H9 (cell line): ENCODE measurements around the gene MRPL37. TPM values are rescaled to one million over a fixed set of nuclear protein-coding genes. Genes with fewer than 3 reads are reported as not detected.

Experiments
- DNase-seq: peaks from one replicate; pipeline ENCODE4 v3.0.0-alpha.2; 2017
- H2AFZ ChIP-seq: one replicate; pipeline ENCODE4 v1.6.1; 2013; ENCODE audit warnings: mild to moderate bottlenecking, low read length, control low read depth, moderate library complexity
- H2AK5ac ChIP-seq: 2 replicates; pipeline ENCODE4 v1.6.1; 2013; ENCODE audit warnings: low read length, control low read depth, mixed read lengths; ENCODE audit not compliant: insufficient read length
- H2BK120ac ChIP-seq: one replicate; pipeline ENCODE4 v1.6.1; 2013; ENCODE audit warnings: low read depth, mild to moderate bottlenecking, low read length, control low read depth, inconsistent platforms; ENCODE audit not compliant: poor library complexity, severe bottlenecking
- H2BK12ac ChIP-seq: 2 replicates; pipeline ENCODE4 v1.6.1; 2013; ENCODE audit warnings: low read length, control low read depth, mixed read lengths, low read depth; ENCODE audit not compliant: insufficient read length
- H2BK15ac ChIP-seq: 2 replicates; pipeline ENCODE4 v1.6.1; 2013; ENCODE audit warnings: low read depth, low read length, control low read depth
- H2BK20ac ChIP-seq: one replicate; pipeline ENCODE4 v1.6.1; 2013; ENCODE audit warnings: low read depth, mild to moderate bottlenecking, low read length, control low read depth, inconsistent platforms; ENCODE audit not compliant: poor library complexity, severe bottlenecking
- H2BK5ac ChIP-seq: 2 replicates; pipeline ENCODE4 v1.6.1; 2013; ENCODE audit warnings: low read length, control low read depth, mixed read lengths; ENCODE audit not compliant: insufficient read length
- H3K14ac ChIP-seq: 2 replicates; pipeline ENCODE4 v1.6.1; 2013; ENCODE audit warnings: low read length, control low read depth; ENCODE audit not compliant: insufficient read depth
- H3K18ac ChIP-seq: 2 replicates; pipeline ENCODE4 v1.6.1; 2013; ENCODE audit warnings: low read depth, mild to moderate bottlenecking, mixed read lengths, low read length, control low read depth; ENCODE audit not compliant: insufficient read length
- H3K23ac ChIP-seq: 2 replicates; pipeline ENCODE4 v1.6.1; 2013; ENCODE audit warnings: low read length, control low read depth, mixed read lengths, low read depth; ENCODE audit not compliant: insufficient read length
- H3K23me2 ChIP-seq: 2 replicates; pipeline ENCODE4 v1.6.1; 2013; ENCODE audit warnings: low read depth, mild to moderate bottlenecking, mixed read lengths, low read length, control low read depth; ENCODE audit not compliant: insufficient read length, poor library complexity, severe bottlenecking
- H3K27ac ChIP-seq: 2 replicates; pipeline ENCODE4 v1.5.1; 2013; ENCODE audit warnings: low read length, control low read depth, mixed read lengths, low read depth; ENCODE audit not compliant: insufficient read length
- H3K27me3 ChIP-seq: 2 replicates; pipeline ENCODE4 v1.6.1; 2013; ENCODE audit warnings: low read length, control low read depth, inconsistent platforms; ENCODE audit not compliant: insufficient read depth
- H3K4ac ChIP-seq: 2 replicates; pipeline ENCODE4 v1.6.1; 2013; ENCODE audit warnings: low read depth, mild to moderate bottlenecking, control low read depth, inconsistent platforms, low read length, moderate library complexity
- H3K4me1 ChIP-seq: 2 replicates; pipeline ENCODE4 v1.6.1; 2013; ENCODE audit warnings: low read length, control low read depth, inconsistent platforms; ENCODE audit not compliant: insufficient read depth
- H3K4me2 ChIP-seq: 2 replicates; pipeline ENCODE4 v1.6.1; 2013; ENCODE audit warnings: low read length, control low read depth, mixed read lengths; ENCODE audit not compliant: insufficient read length, insufficient read depth
- H3K56ac ChIP-seq: 2 replicates; pipeline ENCODE4 v1.6.1; 2013; ENCODE audit warnings: low read depth, mild to moderate bottlenecking, mixed read lengths, low read length, control low read depth; ENCODE audit not compliant: insufficient read length
- H3K79me1 ChIP-seq: 2 replicates; pipeline ENCODE4 v1.6.1; 2013; ENCODE audit warnings: low read depth, mild to moderate bottlenecking, moderate library complexity, low read length, control low read depth, inconsistent platforms; ENCODE audit not compliant: insufficient read depth, poor library complexity, severe bottlenecking
- H3K79me2 ChIP-seq: 2 replicates; pipeline ENCODE4 v1.6.1; 2013; ENCODE audit warnings: low read length, control low read depth, inconsistent platforms; ENCODE audit not compliant: insufficient read depth
- H3K9ac ChIP-seq: 2 replicates; pipeline ENCODE4 v1.6.1; 2013; ENCODE audit warnings: low read length, control low read depth, mixed read lengths; ENCODE audit not compliant: insufficient read length; ENCODE audit errors: extremely low read depth
- H3K9me3 ChIP-seq: one replicate; pipeline ENCODE4 v1.6.1; 2013; ENCODE audit warnings: low read depth, low read length, inconsistent platforms; ENCODE audit not compliant: control insufficient read depth
- H3T11ph ChIP-seq: one replicate; pipeline ENCODE4 v1.6.1; 2013; ENCODE audit warnings: mild to moderate bottlenecking, low read length, control low read depth, inconsistent platforms
- H4K20me1 ChIP-seq: one replicate; pipeline ENCODE4 v1.6.1; 2013; ENCODE audit not compliant: control insufficient read depth, insufficient read length, insufficient read depth
- H4K5ac ChIP-seq: 2 replicates; pipeline ENCODE4 v1.6.1; 2013; ENCODE audit warnings: low read depth, mild to moderate bottlenecking, mixed read lengths, low read length, control low read depth; ENCODE audit not compliant: insufficient read length
- H4K8ac ChIP-seq: replicated peaks from 2 replicates; pipeline ENCODE4 v1.6.1; 2013; ENCODE audit warnings: low read length, control low read depth, mixed read lengths, low read depth; ENCODE audit not compliant: insufficient read length
- H4K91ac ChIP-seq: 2 replicates; pipeline ENCODE4 v1.6.1; 2013; ENCODE audit warnings: low read depth, mild to moderate bottlenecking, moderate library complexity, mixed read lengths, low read length, control low read depth; ENCODE audit not compliant: insufficient read length
- H3K27ac Mint-ChIP-seq, 3 experiments: 2 replicates in 2 of 3; 3 replicates in 1 of 3; pipeline ENCODE4 v1.8.0; 2020 to 2021; ENCODE audit warnings: mixed read lengths in 3 of 3, mild to moderate bottlenecking in 1 of 3, moderate library complexity in 1 of 3
- H3K27me3 Mint-ChIP-seq: 2 replicates; pipeline ENCODE4 v1.8.0; 2021; ENCODE audit warnings: low read depth, mild to moderate bottlenecking, moderate library complexity, mixed read lengths
- H3K36me3 Mint-ChIP-seq, 3 experiments: 2 replicates in 2 of 3; 3 replicates in 1 of 3; pipeline ENCODE4 v1.8.0; 2020 to 2021; ENCODE audit warnings: low read depth in 3 of 3, mixed read lengths in 3 of 3; ENCODE audit not compliant: insufficient read depth in 1 of 3
- H3K4me1 Mint-ChIP-seq, 2 experiments: 2 replicates each; pipeline ENCODE4 v1.8.0; 2020; ENCODE audit warnings: mixed read lengths in 2 of 2
- H3K4me3 Mint-ChIP-seq, 2 experiments: 2 replicates in 1 of 2; 3 replicates in 1 of 2; pipeline ENCODE4 v1.8.0; 2020 to 2021; ENCODE audit warnings: mild to moderate bottlenecking in 2 of 2, mixed read lengths in 2 of 2, moderate library complexity in 1 of 2
- H3K9me3 Mint-ChIP-seq, 2 experiments: 2 replicates in 1 of 2; 3 replicates in 1 of 2; pipeline ENCODE4 v1.8.0; 2020; ENCODE audit warnings: mild to moderate bottlenecking in 2 of 2, mixed read lengths in 2 of 2, moderate library complexity in 1 of 2
- WGBS: extraction: QIAGEN DNeasy Blood & Tissue Kit; methylation state at CpG from one replicate; pipeline ENCODE4 v1.1.7; 2013; ENCODE audit warnings: missing lambda C conversion rate, low lambda C conversion rate, mixed read lengths; ENCODE audit not compliant: insufficient read length; ENCODE audit errors: extremely low coverage; 5-methylcytosine and 5-hydroxymethylcytosine counted together
- total RNA-seq: library from RNA; stranded (reverse); gene quantifications from 2 replicates; pipeline ENCODE4 v1.2.1, GENCODE V29; 2021
- TF ChIP-seq, protein P1 (sequence below): fragments of 200-600 bp; sonication (generic); conservative IDR thresholded peaks from 3 replicates; pipeline ENCODE4 v1.8.0; 2021; ENCODE audit warnings: antibody characterized with exemption, mild to moderate bottlenecking

MRPL37 gene
- total RNA-seq, 1 experiment from 2014 or later: 123 TPM

- no peaks in the 10 kb centered on the region for H3K9me3 ChIP-seq
- H3K23me2 ChIP-seq: no peaks in the 10 kb centered on the region
- H2AK5ac ChIP-seq: no peak overlapping the region
- no peak overlapping the region for H3K56ac ChIP-seq
- H3K4me1 ChIP-seq: no peaks in the 10 kb centered on the region
- TF ChIP-seq, protein P1, sequence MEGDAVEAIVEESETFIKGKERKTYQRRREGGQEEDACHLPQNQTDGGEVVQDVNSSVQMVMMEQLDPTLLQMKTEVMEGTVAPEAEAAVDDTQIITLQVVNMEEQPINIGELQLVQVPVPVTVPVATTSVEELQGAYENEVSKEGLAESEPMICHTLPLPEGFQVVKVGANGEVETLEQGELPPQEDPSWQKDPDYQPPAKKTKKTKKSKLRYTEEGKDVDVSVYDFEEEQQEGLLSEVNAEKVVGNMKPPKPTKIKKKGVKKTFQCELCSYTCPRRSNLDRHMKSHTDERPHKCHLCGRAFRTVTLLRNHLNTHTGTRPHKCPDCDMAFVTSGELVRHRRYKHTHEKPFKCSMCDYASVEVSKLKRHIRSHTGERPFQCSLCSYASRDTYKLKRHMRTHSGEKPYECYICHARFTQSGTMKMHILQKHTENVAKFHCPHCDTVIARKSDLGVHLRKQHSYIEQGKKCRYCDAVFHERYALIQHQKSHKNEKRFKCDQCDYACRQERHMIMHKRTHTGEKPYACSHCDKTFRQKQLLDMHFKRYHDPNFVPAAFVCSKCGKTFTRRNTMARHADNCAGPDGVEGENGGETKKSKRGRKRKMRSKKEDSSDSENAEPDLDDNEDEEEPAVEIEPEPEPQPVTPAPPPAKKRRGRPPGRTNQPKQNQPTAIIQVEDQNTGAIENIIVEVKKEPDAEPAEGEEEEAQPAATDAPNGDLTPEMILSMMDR: no peak
- no peak overlapping the region for H2BK15ac ChIP-seq
- H3K27ac ChIP-seq: no peak overlapping the region
- no peaks in the 10 kb centered on the region for H3K79me1 ChIP-seq
- no peak overlapping the region for H4K8ac ChIP-seq
- WGBS: no CpG with 5 or more reads among the region's 12 CpGs
- no peak overlapping the region for H3K23ac ChIP-seq
- no peak overlapping the region for H3K9ac ChIP-seq
- H3K79me2 ChIP-seq: no peaks in the 10 kb centered on the region
- H3K27me3 ChIP-seq: no peaks in the 10 kb centered on the region
- no peak overlapping the region for H4K91ac ChIP-seq
- DNase-seq: no peak
- H3K14ac ChIP-seq: no peak overlapping the region
- H2BK20ac ChIP-seq: no peak overlapping the region
- Mint-ChIP-seq H3K4me3 (no peak overlapping the region), H3K27me3 (no peaks in the 10 kb centered on the region), H3K27ac (no peak overlapping the region), H3K36me3 (peaks cover 42 to 75% (median 60%) of the 10 kb centered on the region in 3 experiments), H3K9me3 (no peaks in the 10 kb centered on the region), H3K4me1 (no peaks in the 10 kb centered on the region)
- H4K5ac ChIP-seq: no peak overlapping the region
- no peaks in the 10 kb centered on the region for H4K20me1 ChIP-seq
- H3K4ac ChIP-seq: no peak overlapping the region
- no peak overlapping the region for H2BK5ac ChIP-seq
- H3K4me2 ChIP-seq: no peak overlapping the region
- H2AFZ ChIP-seq: no peak overlapping the region
- no peak overlapping the region for H2BK12ac ChIP-seq
- H3K18ac ChIP-seq: no peak overlapping the region
- H3T11ph ChIP-seq: no peak overlapping the region
- H2BK120ac ChIP-seq: no peak overlapping the region
These were observed 40.9 kb downstream of the MRPL37 start for GRCh38 chr1:54240741-54241335.
